Measurements from ENCODE around the gene JARID2.

JARID2 gene

GRCh38 chr6:15370733-15371671, 125.1 kb downstream of the JARID2 start:
- Histone ChIP-seq H3K9me3 (replicated peaks; ENCODE audit: insufficient read depth, low read length) (no peaks in the 10 kb centered on the region), H3K4me3 (ENCODE audit: low read length) (no peak overlapping the region), H3K9ac (ENCODE audit: low read length) (no peak overlapping the region), H3K4me1 (ENCODE audit: low read length) (no peaks in the 10 kb centered on the region), H3K36me3 (replicated peaks; ENCODE audit: insufficient read depth, low read length) (no peaks in the 10 kb centered on the region), H4K20me1 (ENCODE audit: insufficient read depth, low read length) (no peaks in the 10 kb centered on the region), H3K4me2 (ENCODE audit: low read depth, low read length) (no peak overlapping the region), H3F3A (ENCODE audit: insufficient read depth, low read length) (no peaks in the 10 kb centered on the region), H3K79me2 (ENCODE audit: low read length) (peaks cover 95% of the 10 kb centered on the region), H3K9me2 (replicated peaks; ENCODE audit: insufficient read depth, low read length) (no peaks in the 10 kb centered on the region), H3K27me3 (replicated peaks; ENCODE audit: insufficient read depth, low read length) (no peaks in the 10 kb centered on the region), H2AFZ (ENCODE audit: low read length) (no peak overlapping the region), H3K27ac (ENCODE audit: low read length) (no peak overlapping the region)
- TF ChIP-seq CTCF (IDR thresholded peaks at IDR 0.05; ENCODE audit: low read length) (no peak), EZH2 (optimal IDR thresholded peaks at IDR 0.05; ENCODE audit: low read depth, low read length) (no peak), EZH2phosphoT487 (IDR thresholded peaks at IDR 0.05; ENCODE audit: low read length) (no peak)
- DNase-seq, result no peak

GRCh38 chr6:15372932-15373331, 127.1 kb downstream of the JARID2 start:
- H3K79me2 ChIP-seq (ENCODE audit: low read length), result peaks cover 96% of the 10 kb centered on the region
- H3K4me2 ChIP-seq (ENCODE audit: low read depth, low read length), result no peak overlapping the region
- H3K4me1 ChIP-seq (ENCODE audit: low read length), result no peaks in the 10 kb centered on the region
- no peak overlapping the region for H3K9ac ChIP-seq (ENCODE audit: low read length)
- H3F3A ChIP-seq (ENCODE audit: insufficient read depth, low read length), result no peaks in the 10 kb centered on the region
- no peak overlapping the region for H2AFZ ChIP-seq (ENCODE audit: low read length)
- H4K20me1 ChIP-seq (ENCODE audit: insufficient read depth, low read length), result no peaks in the 10 kb centered on the region
- no peaks in the 10 kb centered on the region for H3K27me3 ChIP-seq (replicated peaks; ENCODE audit: insufficient read depth, low read length)
- no peak for DNase-seq
- TF ChIP-seq CTCF (IDR thresholded peaks at IDR 0.05; ENCODE audit: low read length) (no peak), EZH2 (optimal IDR thresholded peaks at IDR 0.05; ENCODE audit: low read depth, low read length) (no peak), EZH2phosphoT487 (IDR thresholded peaks at IDR 0.05; ENCODE audit: low read length) (no peak)
- no peaks in the 10 kb centered on the region for H3K36me3 ChIP-seq (replicated peaks; ENCODE audit: insufficient read depth, low read length)
- H3K27ac ChIP-seq (ENCODE audit: low read length), result no peak overlapping the region
- H3K9me3 ChIP-seq (replicated peaks; ENCODE audit: insufficient read depth, low read length), result no peaks in the 10 kb centered on the region
- H3K9me2 ChIP-seq (replicated peaks; ENCODE audit: insufficient read depth, low read length), result no peaks in the 10 kb centered on the region
- no peak overlapping the region for H3K4me3 ChIP-seq (ENCODE audit: low read length)

- H3K9ac ChIP-seq (ENCODE audit: low read length), result no peak overlapping the region
- H3K4me2 ChIP-seq (ENCODE audit: low read depth, low read length), result no peak overlapping the region
- H3K36me3 ChIP-seq (replicated peaks; ENCODE audit: insufficient read depth, low read length), result no peaks in the 10 kb centered on the region
- H3K9me3 ChIP-seq (replicated peaks; ENCODE audit: insufficient read depth, low read length), result no peaks in the 10 kb centered on the region
- H3K4me3 ChIP-seq (ENCODE audit: low read length), result no peak overlapping the region
- H3F3A ChIP-seq (ENCODE audit: insufficient read depth, low read length), result no peaks in the 10 kb centered on the region
- H3K79me2 ChIP-seq (ENCODE audit: low read length), result peaks cover 96% of the 10 kb centered on the region
- no peak overlapping the region for H3K27ac ChIP-seq (ENCODE audit: low read length)
- DNase-seq, result no peak
- no peak overlapping the region for H2AFZ ChIP-seq (ENCODE audit: low read length)
- no peaks in the 10 kb centered on the region for H4K20me1 ChIP-seq (ENCODE audit: insufficient read depth, low read length)
- H3K27me3 ChIP-seq (replicated peaks; ENCODE audit: insufficient read depth, low read length), result no peaks in the 10 kb centered on the region
- no peak for TF ChIP-seq EZH2 (optimal IDR thresholded peaks at IDR 0.05; ENCODE audit: low read depth, low read length)
- no peak for TF ChIP-seq CTCF (IDR thresholded peaks at IDR 0.05; ENCODE audit: low read length)
- no peak for TF ChIP-seq EZH2phosphoT487 (IDR thresholded peaks at IDR 0.05; ENCODE audit: low read length)
- H3K9me2 ChIP-seq (replicated peaks; ENCODE audit: insufficient read depth, low read length), result no peaks in the 10 kb centered on the region
- no peaks in the 10 kb centered on the region for H3K4me1 ChIP-seq (ENCODE audit: low read length)
Observed at GRCh38 chr6:15374119-15374518, 128.2 kb downstream of the JARID2 start.
